Peyer's patch (tissue), 4 donors: ENCODE data around the gene TNPO3. TPM values are rescaled to one million over a fixed set of nuclear protein-coding genes. Genes with fewer than 3 reads are reported as not detected.

Experiments
- DNase-seq, 3 donors: peaks; one replicate each; pipeline ENCODE4 v3.0.0-alpha.2; 2017 to 2019
- H3K27ac ChIP-seq, 4 donors: fragments of 200-600 bp; sonication (generic); one replicate each; pipeline ENCODE4 v1.5.1; 2016 to 2019
- H3K27me3 ChIP-seq, 2 donors: fragments of 200-600 bp; sonication (generic); one replicate each; pipeline ENCODE4 v1.5.1; 2019
- H3K36me3 ChIP-seq, 3 donors: fragments of 200-600 bp; sonication (generic); one replicate each; pipeline ENCODE4 v1.5.1; 2016 to 2019
- H3K4me1 ChIP-seq, 4 donors: fragments of 200-600 bp; sonication (generic); one replicate each; pipeline ENCODE4 v1.5.1; 2016 to 2019
- H3K4me3 ChIP-seq, 4 donors: fragments of 200-600 bp; sonication (generic); 1 replicate in 3 of 4; 2 replicates in 1 of 4; pipeline ENCODE4 v1.5.1; 2016 to 2019; ENCODE audit warnings: mild to moderate bottlenecking in 1 of 4
- H3K9me3 ChIP-seq, 4 donors: fragments of 200-600 bp; sonication (generic); one replicate each; pipeline ENCODE4 v1.5.1; 2016 to 2019; ENCODE audit warnings: mild to moderate bottlenecking in 1 of 4
- POLR2A ChIP-seq, 2 donors: fragments of 450-650 bp; IDR thresholded peaks; one replicate each; pipeline ENCODE4 v1.5.1; 2017; ENCODE audit warnings: antibody characterized with exemption in 2 of 2, mild to moderate bottlenecking in 2 of 2, moderate library complexity in 2 of 2
- total RNA-seq, 4 donors: library from RNA; depleted of rRNA; stranded (reverse); fragments of >200 nt; gene quantifications; one replicate each; pipeline ENCODE4 v1.1.0, GENCODE V29; 2016
- TF ChIP-seq, protein P1 (sequence below), 6 experiments: fragments of 450-650 bp in 4 of 6; fragments of 200-600 bp in 2 of 6; sonication (generic) in 1 of 6; IDR thresholded peaks; one replicate each; pipeline ENCODE4 v1.5.1; 2017 to 2019; ENCODE audit warnings: antibody characterized with exemption in 6 of 6, mild to moderate bottlenecking in 3 of 6, moderate library complexity in 1 of 6

TNPO3 gene
- total RNA-seq, 4 donors from 2014 or later: 25.2 to 55.3 (median 42.1) TPM

DNA sequence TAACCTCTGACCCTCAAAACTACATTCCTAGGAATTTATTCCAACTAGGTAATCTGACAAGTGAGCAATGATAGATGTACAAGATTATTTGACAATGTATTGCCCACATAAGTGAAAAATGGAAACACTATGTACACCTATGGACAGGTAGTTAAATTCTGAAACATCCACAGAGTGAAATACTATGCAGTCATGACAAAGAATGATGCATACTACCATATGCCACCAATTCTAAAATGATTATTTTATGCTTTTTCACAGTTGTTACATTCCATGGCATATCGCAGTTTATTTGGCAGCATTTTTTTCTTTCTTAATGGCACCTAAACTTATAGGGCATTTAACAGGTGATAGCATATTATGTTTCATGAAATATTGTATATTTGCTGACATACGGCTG lies 20.1 kb upstream of the TNPO3 start:
- no peaks in the 10 kb centered on the region for H3K4me1 ChIP-seq
- no peak overlapping the region for H3K27ac ChIP-seq
- H3K27me3 ChIP-seq: no peaks in the 10 kb centered on the region
- no peak overlapping the region for H3K4me3 ChIP-seq
- TF ChIP-seq, protein P1, sequence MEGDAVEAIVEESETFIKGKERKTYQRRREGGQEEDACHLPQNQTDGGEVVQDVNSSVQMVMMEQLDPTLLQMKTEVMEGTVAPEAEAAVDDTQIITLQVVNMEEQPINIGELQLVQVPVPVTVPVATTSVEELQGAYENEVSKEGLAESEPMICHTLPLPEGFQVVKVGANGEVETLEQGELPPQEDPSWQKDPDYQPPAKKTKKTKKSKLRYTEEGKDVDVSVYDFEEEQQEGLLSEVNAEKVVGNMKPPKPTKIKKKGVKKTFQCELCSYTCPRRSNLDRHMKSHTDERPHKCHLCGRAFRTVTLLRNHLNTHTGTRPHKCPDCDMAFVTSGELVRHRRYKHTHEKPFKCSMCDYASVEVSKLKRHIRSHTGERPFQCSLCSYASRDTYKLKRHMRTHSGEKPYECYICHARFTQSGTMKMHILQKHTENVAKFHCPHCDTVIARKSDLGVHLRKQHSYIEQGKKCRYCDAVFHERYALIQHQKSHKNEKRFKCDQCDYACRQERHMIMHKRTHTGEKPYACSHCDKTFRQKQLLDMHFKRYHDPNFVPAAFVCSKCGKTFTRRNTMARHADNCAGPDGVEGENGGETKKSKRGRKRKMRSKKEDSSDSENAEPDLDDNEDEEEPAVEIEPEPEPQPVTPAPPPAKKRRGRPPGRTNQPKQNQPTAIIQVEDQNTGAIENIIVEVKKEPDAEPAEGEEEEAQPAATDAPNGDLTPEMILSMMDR (IDR thresholded peaks at IDR 0.05): no peak
- no peak for TF ChIP-seq POLR2A (IDR thresholded peaks at IDR 0.05)
- H3K36me3 ChIP-seq: no peaks in the 10 kb centered on the region
- no peaks in the 10 kb centered on the region for H3K9me3 ChIP-seq
- DNase-seq: no peak

DNA sequence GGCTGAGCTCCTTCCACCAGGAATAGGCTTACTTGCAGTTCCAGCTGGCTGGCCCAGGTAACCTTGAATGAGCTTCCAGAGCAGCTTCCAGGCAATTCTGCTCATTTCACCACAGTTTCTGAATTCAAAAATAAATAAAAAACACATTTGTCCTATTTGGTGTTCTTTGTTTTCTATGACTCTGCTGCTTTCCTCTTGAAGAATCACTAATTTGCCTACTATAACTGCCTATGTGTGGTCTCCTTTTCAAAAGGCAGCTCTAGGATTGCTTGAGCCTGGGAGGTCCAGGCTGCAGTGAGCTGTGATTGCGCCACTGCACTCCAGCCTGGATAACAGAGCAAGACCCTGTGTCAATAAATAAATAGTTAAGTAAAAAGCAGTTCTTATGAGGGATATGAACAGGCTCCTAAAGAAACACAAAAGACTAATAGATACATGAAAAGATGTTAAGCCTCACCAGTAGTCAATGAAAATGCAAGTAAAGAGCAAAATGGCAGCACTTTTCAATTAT lies 19.5 kb upstream of the TNPO3 start:
- H3K27ac ChIP-seq: no peak overlapping the region
- H3K27me3 ChIP-seq: no peaks in the 10 kb centered on the region
- H3K4me1 ChIP-seq: no peaks in the 10 kb centered on the region
- no peak overlapping the region for H3K4me3 ChIP-seq
- no peaks in the 10 kb centered on the region for H3K36me3 ChIP-seq
- DNase-seq: no peak
- H3K9me3 ChIP-seq: no peaks in the 10 kb centered on the region
- no peak for TF ChIP-seq POLR2A (IDR thresholded peaks at IDR 0.05)
- TF ChIP-seq, protein P1 (IDR thresholded peaks at IDR 0.05): no peak

DNA sequence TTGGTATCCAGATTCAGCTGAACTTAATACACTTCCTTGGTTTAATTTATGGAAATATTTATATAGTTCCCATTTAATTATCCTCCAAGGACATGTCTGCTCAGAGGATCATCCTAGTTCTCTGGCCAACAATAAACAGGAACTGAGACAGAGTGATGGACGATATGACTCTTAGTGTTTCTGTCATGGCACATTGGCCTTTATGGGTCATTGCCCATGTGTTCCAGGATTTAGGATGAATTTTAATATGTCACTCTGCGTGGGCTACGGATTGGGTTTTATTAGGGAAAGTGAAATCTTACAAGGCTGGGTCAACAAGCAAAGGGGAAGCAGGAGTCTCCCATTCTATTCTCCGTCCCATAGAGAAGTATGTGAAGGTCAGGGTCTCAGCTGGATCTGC lies 18.8 kb upstream of the TNPO3 start:
- no peaks in the 10 kb centered on the region for H3K4me1 ChIP-seq
- no peak for DNase-seq
- no peak overlapping the region for H3K4me3 ChIP-seq
- no peaks in the 10 kb centered on the region for H3K9me3 ChIP-seq
- H3K27me3 ChIP-seq: no peaks in the 10 kb centered on the region
- no peak overlapping the region for H3K27ac ChIP-seq
- H3K36me3 ChIP-seq: no peaks in the 10 kb centered on the region
- TF ChIP-seq, protein P1 (IDR thresholded peaks at IDR 0.05): no peak
- TF ChIP-seq POLR2A (IDR thresholded peaks at IDR 0.05): no peak

DNA sequence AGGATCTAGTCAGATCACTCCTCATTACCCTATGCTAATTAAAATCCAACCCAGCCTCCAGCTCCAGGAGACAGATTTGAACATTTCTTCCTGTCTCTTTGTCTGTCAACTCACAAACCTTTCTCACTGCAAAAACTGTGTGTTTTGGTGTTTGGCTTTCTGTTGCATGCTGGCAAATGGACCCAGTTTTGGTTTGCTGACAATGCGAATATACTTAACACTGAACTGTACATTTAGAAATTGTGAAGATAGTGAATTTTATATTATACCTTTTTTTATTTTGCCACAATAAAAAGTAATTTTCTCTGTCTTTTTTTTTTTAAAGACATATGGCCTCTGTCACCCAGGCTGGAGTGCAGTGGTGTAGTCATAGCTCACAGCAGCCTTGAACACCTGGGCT lies 18.3 kb upstream of the TNPO3 start:
- H3K36me3 ChIP-seq: no peaks in the 10 kb centered on the region
- H3K9me3 ChIP-seq: no peaks in the 10 kb centered on the region
- H3K27ac ChIP-seq: no peak overlapping the region
- no peaks in the 10 kb centered on the region for H3K4me1 ChIP-seq
- DNase-seq: no peak
- H3K4me3 ChIP-seq: no peak overlapping the region
- TF ChIP-seq, protein P1 (IDR thresholded peaks at IDR 0.05): no peak
- no peak for TF ChIP-seq POLR2A (IDR thresholded peaks at IDR 0.05)
- no peaks in the 10 kb centered on the region for H3K27me3 ChIP-seq

DNA sequence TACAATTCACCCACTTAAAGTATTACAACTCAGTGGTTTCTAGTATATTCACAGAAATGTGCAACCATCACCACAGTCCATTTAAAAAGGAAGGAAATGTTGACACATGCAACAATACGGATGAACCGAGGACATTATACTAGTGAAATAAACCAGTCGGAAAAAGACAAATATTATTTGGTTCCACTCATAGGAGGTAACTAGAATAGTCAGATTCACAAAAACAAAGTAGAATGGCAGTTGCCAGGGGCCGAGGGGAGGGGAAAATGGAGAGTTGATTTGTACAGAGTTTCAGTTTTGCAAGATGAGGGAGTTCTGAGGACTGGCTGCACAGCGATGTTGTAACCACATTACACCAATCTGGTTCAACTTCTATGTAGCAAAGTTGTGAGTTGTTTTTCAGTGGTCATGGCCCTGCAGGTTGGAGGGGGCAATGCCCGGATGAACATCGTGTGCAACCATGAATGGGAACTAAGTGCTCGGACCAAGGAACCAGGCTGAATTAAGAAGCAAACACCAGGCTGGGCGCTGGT lies 17.6 kb upstream of the TNPO3 start:
- Histone ChIP-seq H3K36me3 (no peaks in the 10 kb centered on the region), H3K27ac (no peak overlapping the region), H3K9me3 (no peaks in the 10 kb centered on the region), H3K4me3 (no peak overlapping the region), H3K4me1 (no peaks in the 10 kb centered on the region), H3K27me3 (no peaks in the 10 kb centered on the region)
- TF ChIP-seq POLR2A (IDR thresholded peaks at IDR 0.05): no peak
- TF ChIP-seq, protein P1 (IDR thresholded peaks at IDR 0.05): no peak
- DNase-seq: no peak

DNA sequence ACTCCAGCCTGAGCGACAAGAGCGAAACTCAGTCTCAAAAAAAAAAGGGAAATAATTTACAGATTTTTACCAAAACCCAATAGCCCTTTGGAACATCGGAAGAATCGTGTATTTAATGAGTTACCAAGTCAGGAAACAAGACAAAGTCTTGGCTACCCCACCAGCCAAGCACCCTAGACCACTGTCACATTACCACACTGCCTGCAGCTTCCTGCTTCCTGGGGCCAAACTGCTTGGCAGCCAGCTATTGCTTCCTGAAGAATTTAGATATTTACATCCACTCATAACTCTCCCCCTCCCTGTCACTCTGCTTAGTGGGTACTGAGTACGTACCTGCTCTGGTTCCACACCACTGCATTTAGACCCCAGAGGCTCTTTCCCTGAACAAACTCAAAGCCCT lies 14.1 kb upstream of the TNPO3 start:
- no peak for DNase-seq
- Histone ChIP-seq H3K4me1 (no peaks in the 10 kb centered on the region), H3K36me3 (no peaks in the 10 kb centered on the region), H3K27ac (no peak overlapping the region), H3K27me3 (no peaks in the 10 kb centered on the region), H3K4me3 (no peak overlapping the region), H3K9me3 (no peaks in the 10 kb centered on the region)
- TF ChIP-seq, protein P1 (IDR thresholded peaks at IDR 0.05): no peak
- no peak for TF ChIP-seq POLR2A (IDR thresholded peaks at IDR 0.05)
